NCI-H226 (cell line): ENCODE data around the gene ANTXR1.
"Not testable (repeated sequence)": the region's sequence is repeated elsewhere in the genome, so short reads cannot be mapped to it uniquely, and the experiment has no call there.

ENCODE experiments used
- DNase-seq: peaks from one replicate; pipeline ENCODE4 v3.0.0-alpha.2; 2015

The ANTXR1 gene

DNA sequence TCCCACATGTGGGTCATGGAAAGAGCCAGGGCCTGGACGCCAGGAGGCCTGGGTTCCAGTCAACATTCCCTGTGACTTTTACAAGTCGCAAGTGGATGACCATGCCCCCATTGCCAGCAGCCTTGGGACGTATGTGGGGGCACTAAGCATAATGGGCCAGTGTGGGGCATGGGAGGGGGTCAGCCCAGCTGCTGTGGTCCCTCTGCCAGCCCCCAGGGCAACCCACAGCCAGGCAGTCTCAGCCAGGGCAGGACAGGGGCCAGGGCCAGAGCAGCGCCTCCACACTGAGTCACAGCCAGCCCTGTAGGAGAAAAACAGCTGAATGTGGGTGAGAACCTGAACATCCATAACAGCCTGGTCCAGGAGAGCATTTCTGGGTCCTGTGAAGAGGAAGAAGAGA, 200.8 kb downstream of the ANTXR1 start:
- no peak for DNase-seq

DNA sequence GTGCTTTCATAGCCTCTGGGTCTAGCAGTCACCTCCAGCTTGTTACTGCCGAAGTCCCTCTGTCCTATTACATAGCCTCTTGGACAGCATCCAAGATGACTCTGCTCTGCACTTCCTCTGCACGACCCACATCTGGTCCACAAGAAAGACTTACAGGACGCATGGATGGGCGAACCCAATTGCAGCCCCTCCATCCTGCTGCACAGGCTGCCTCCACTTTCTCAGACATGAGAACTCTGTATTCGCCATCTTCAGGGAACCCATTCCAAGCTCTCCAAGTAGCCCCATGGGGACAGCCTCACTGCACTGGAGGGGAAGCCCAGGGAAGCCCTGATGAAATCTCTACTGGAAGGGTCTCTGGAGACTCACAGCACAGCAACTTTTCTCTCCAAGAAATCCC, 201.9 kb downstream of the ANTXR1 start:
- DNase-seq: no peak

DNA sequence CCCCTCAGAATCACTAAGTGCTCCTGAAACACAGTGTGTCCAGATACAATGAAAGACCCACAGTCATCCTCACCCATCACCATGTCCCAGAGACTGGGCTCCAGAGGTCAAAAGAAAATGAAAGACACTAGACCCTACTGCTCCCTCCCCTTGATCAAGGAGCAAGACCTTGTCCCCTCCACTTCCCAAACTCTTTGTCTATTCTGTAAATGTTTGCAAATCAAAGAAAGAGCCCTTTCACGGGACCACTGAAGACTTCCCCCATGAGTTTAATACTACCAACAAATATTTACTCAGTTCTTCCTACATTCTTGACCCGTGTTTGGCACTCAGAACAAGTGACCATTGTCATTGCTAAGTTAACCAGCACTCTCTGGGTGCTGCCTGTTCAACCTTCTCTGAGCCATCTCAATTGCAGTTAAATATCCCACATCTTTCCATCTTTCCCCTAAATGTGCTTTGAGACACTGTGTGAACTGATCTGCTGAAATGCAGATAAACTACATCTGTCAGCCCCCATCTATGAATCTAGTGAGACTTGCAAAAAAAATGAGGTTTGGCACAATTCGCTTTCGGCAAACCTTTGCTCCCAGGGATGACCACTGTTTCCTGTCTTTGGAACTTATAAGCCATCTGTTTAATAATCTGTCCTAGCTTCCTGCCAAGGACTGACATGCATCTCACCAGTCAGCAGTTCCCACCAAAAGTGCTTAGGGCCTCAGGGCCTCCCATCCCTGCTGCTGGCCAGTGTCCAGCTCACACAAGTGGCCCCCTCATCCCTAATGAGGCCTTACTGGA, 203.8 kb downstream of the ANTXR1 start:
- DNase-seq: no peak

DNA sequence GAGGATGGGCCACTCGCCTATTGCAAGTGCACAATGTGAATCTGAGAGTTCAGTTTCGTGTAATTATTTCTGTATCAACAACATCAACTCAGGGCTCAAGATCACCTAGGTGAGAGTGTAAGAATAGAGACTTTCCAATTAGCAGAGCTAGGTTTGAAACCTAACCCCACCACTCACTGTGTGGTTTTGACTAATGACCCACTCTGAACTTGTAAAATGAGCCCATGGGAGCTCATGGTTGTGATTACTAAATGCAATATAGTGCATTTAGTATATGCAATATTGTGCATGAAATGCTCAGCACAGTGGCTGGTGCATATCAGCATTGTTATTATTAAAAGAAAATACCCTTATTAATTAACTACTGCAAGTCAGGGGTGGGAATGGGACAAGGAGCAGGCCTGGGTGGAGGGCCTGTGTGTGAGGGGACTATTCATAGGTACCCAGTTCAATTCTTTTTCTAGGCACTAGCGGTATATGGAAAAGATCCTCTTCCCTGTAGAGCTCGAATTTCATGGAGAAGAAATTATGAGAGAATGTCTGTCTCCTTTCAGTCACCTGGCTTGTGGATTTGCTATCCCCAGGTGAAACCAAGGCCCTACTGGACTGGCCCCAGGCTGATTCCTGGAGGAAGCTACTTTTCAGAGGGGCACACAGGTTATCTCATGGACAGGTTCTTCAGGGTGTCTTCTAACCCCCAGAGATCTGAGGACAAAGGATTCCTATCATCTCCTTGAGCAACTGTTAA, 204.5 kb downstream of the ANTXR1 start:
- no peak for DNase-seq

DNA sequence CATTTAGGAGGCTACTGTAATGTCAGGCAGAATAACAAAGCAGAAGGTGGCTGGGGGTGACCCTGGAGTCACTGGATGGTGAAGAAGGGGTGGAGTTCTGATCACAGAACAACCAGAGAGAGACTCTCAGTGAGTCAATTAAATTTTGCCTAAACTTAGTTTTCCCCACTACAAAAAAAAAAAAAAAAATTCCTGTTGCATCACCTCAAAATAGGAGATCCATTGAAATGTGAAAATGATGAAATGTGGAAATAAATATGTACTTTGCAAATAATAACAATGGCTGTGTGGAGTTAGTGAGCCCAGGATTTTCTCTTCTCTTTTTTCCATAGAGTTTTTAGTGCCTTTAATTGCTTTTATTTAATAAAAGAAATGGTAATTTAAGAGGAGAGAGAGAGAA, 208.5 kb downstream of the ANTXR1 start:
- no peak for DNase-seq

DNA sequence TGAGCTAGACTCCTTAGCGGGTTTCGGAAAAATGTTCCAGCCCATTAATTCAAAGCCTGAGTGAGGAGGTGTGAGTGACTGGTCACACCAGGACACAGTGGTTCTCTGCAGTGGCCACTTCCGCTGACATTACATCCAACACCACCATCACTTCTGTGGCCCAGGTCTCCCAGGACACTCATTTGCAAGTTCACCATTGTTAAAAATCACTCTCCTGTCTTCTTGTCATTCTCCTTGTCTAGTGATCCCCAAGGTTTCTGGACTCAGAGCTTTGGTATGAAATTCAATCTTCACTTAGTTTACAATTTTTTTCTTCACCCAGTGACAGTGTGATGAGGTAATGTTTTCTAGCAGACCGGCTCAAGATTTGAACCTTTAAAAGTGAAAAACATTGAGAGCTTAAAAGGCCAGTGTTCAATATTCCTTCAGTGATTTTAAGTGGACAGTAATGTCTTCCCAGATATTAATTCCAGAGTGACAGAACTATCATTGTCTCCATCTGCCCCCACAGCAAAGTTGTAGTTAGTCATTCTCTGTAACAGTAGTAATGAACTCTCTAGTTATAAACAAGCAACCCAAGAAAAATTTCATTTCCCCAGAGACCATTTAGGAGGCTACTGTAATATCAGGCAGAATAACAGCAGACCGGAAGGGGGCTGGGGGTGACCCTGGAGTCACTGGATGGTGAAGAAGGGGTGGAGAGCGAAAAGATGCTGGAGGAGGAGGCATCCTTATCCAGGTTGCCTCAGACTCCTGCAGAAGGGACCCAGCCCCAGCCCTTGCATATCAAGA, 209.2 kb downstream of the ANTXR1 start:
- peak; percentile 9 for DNase-seq

DNA sequence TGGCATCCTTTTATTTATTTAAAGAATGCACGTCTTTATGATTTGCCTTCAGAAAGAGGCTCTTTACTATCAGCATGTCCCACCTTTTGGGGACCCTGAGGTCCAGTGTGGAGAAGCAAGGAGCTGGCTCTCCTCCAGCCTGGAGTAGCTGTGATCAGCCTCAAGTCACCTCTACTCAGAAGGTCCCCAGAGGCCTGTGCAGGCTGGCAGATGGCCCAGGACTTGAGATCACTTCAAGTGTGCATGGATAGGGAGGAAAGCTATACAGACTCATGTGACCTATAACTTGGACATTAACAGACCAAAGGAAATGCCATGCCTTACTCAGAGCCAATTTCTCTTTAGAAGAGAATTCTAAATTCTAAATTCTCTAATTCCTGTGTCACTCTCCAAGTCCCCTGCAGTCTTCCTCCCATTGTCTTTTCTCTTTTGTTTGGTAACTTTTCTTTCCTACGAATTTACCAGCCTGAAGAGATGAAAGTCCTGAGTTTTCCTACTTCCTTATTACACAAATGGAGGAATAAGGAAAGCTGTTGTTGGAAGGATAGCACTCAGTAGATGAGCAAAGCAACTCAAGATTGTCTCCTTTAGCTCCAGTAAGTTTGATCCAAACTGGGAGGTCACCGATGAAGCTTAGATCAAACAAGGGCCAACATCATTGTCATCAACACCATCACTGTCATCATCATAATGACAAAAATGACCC, 210.1 kb downstream of the ANTXR1 start:
- no peak for DNase-seq

DNA sequence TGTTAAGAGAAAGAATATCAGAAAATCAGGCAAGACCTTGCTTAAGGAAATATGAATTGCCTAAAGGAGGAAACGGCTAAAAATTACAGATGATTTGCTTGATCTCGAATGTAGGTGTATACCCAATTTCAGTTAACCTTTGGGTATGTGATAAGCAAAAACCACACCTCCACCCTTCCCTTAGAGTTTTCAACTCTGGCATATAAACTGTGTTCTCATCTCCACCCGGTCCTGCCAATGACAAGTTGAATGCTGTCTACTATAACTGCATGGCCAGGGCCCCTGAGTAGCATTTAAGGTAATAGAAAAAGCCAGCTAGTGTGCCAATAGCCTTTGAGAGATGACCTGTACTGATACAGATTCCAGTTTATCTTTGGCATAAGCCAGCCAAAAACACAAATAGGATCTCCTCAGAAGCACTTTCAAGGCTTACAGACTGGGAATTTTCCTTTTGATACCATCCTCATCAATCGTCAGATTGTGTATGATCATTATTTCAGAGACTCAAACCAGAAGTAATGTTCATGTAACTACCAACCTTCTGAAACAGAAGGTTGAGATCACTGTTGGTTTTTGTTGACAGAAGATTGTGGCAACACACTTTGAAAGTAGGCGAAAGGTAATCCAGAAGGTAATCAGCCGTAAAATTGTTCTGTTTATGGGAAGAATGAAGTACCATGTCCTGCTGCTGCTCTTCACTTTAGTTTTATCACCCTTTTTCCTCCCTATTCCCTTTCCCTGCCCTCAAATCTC, 211.0 kb downstream of the ANTXR1 start:
- no peak for DNase-seq

DNA sequence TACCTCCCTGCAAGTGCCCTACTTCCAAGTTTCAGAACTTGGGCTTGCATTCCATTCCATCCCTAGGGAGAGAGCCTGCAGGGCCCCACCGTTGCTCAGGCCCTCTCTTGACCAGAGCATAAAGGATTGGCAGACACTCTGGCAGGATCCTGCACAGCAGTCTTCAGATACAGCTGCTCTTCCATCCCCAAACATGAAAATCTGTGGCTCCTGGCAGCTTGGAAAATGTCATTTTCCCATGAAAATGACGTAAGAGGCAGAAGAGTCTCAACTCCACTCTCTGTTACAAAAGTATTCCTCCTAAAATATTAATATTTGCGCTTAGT, 211.5 kb downstream of the ANTXR1 start:
- no peak for DNase-seq

DNA sequence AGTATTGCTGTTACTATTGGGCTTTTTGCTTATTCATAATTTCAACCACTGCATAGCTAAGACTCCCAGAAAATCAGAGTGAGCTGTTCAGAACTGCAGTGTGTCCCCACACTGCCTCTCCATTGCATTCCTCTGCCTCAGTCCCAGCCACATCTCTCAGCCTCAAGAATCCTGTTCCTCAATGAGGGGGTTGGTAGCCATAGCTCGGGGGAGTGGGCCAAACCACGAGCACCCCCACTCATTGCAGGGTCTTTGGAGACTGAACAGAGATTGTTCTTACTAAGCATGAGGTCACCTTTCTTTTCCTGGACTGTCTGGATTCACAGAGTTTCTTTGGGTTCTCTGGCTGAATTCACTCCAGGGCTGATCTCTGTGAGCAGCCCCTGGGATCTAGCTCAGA, 213.0 kb downstream of the ANTXR1 start:
- DNase-seq: no peak

DNA sequence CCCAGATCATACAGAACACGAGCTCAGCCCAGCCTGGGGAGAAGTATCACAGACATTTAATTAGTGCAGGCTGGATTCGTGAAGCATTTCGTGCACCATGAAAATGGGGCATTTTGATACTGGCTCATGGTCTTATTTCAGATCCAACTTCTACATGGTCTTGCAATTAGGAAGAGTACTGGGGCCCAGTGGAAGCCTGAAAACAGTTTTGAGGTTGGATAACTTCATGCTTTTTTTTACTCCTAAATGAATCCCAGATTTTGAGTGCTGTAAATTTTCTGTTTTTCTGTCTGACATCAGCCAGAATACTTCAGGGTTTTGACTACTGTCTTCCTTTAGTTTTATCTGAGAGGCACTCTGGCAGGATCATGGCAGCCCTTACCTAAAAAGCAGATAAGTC, 213.9 kb downstream of the ANTXR1 start:
- no peak for DNase-seq

DNA sequence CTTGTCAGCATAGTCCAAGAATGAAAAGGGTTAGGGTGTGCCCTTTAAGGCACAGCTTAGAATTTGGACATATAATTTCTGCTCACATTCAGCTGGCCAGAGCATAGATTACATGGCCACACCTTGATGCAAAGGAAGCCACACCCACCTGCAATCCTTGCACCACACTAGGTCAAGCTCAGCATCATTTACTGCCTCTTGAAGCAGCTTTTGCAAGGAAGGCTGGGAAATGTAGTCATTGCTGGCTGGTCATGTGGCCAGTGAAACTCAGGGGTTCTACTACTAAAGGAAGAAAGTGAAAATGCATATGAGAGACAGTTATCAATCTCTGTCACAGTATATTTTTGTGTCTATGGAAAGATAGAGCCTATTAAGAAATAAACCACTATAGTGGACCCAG, 214.7 kb downstream of the ANTXR1 start:
- DNase-seq: no peak

DNA sequence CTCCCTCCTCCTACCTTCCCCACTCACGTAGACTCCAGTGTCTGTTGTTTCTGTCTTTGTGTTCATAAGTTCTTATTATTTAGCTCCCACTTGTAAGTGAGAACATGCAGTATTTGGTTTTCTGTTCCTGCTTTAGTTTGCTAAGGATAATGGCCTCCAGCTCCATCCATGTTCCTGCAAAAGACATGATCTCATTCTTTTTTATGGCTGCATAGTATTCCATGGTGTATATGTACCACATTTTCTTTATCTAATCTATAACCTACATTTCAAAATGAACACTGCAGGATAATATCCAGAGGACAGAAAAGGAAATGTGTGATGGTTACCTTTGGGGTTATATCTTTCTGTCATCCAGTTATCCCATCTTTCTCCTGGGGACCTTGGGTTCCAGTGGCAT, 218.0 kb downstream of the ANTXR1 start:
- DNase-seq: not testable (repeated sequence)

DNA sequence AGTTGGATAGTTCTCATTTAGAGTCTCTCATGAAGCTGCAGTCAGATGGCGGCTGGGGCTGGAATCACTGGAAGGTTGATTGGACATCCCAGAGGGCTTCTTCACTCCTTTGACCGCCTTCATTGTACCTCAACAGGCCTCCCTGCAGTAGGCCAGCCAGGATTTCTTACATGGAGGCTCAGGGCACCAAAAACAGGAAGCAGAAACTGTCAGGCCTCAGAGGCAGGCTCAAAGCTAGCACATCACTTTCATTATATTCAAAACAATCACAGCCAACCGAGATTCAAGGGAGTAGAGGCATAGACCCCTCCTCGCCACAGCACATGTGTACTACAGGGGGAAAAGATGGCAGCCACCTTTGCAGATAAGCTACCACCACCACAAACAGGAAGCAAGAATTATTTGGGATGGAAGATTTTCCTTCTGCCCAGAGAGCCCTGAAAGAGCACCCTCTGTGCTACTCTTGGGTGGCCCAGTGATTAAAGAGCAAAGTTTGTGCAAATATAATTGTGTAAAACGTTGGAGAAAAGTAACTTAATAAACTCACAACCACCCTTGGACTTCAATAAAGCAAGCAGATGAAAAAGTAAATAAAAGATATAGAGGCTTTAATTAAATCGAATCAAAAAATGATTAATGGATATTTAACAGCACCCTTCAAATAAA, 218.8 kb downstream of the ANTXR1 start:
- DNase-seq: no peak

DNA sequence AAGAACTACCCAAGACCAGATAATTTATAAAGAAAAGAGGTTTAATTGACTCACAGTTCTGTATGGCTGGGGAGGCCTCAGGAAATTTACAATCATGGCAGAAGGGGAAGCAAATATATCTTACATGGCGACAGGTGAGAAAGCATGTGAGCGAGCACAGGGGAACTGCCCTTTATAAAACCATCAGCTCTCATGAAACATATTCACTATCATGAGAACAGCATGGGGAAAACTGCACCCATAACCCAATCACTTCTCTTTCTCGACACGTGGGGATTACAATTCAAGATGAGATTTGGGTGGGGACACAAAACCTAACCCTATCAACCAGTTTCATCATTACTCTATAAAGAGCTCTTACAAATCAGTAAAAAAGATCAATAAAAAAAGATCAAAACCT, 222.9 kb downstream of the ANTXR1 start:
- not testable (repeated sequence) for DNase-seq

DNA sequence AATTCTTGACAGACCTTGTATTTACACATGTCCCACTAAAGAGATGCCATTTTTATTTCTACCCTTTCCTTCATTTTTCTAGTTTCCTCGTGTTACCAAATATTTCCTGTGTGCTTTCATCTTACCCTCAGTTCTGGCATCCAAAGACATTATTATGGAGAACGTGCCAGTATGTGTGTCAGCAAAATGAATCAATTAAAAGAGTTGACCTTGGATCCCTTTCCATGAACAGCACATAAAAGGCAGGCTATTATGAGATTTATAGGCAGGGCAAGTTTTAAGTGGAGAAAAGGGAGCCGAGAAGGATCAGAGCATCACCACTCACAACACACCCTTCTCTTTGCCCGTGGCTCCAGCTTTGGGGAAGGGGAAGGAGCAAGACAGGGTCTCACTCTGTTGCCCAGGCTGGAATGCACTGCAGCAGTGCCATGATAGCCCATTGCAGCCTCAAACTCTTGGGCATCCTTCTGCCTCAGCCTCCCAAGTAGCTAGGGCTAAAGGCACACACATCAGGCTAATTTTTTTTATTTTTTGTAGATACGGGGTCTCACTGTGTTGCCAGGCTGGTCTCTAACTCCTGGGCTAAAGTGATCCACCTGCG, 224.2 kb downstream of the ANTXR1 start:
- no peak for DNase-seq

DNA sequence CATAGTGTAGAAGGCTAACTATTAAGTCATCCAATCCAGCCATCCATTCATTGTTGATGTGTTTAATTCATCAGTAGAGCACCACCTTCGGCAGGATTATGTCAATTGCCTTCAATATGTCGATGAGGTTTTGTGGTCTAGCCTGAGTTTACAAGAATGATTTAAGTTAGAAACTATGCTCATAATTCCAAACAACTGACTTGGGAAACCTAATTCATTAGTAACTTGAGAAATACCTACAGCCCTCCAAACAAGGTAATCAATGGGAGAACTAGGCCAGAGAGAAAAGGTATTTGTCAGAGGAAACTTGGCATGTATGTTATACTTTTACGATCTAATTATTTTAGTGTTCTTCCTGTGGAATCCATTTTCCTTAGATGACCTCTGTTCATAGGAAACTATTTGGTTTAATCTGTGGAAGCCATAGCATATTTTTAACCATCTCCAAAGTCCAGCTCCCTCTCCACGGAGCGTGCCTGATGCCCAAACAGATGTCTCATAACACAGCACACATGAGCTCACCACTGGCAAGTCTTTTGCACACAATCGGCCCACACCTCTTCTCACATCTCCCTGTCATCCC, 225.6 kb downstream of the ANTXR1 start:
- DNase-seq: no peak

DNA sequence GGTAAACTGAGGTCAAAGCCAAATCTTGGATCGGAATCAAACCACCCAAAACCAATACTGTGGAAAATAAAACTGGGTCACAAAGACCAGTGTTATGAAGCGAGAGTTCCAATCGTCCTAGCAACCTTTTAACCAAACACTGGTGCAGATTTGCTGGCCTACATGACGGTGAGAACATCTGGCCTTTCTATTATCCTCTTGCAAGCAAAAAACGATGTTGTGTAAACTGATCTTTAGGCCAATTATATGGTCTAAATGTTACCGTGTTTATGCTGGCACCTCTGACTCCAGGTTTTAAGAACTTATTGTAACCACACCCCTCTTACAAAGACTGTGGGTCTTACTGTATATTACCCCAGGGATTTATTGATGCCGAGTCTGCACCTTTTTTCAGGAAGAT, 228.1 kb downstream of the ANTXR1 start:
- no peak for DNase-seq

DNA sequence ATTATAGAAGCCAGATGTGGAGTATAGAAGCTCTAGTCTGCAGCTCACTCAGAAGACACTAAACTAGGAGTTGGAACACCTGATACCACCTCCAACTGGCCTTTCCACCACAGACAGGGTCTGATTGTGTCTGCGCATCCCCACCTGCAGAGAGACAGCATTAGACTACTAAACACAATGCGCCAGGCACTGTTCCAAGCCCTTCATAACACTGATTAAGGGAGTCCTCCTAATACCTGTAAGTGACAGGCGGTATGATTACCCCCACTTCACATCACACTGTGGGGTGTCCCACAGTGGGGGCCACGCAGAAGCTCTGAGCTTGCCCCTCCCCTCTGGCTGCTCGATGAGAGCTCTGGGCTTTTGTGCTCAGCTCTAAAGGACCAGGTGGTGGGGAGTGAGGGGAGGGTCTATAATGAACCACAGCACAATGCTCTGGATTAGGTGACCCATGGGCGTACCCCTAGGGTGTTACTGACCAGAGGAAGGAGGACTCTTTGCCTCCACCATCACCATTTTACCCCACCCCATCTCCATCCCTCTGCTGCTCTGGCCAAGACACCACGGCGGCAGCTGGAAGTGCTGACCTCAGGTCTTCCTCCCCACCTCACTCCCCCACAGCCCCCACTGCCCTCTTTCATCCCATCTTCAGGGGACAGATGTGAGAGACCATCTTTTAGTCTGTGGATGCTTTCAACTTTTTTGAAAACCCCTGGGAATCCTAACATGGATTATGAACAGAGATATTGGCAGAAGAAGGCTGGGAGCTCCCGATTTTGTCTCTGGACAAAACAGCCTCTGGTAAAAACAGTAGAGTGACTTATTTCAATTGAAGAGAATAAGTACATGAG, 228.9 kb downstream of the ANTXR1 start:
- no peak for DNase-seq

DNA sequence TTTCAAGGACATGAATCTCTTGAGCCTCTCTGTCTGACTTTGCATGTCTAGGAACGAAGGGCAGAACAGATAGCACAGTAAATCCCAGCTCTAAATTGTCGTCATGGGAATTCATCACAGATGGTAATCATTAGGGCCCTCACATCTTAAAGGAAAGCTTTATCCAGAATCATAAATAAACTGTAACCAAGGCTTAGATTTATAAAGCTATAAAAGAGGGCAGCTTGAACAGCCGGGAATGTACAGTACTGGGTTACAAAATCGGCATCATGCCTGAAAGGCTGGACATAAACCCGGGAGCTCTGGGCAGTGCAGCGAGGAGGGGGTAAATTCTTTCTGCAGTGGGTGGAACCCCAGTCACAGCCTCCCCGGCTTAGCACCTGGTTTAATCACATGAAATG, 229.7 kb downstream of the ANTXR1 start:
- DNase-seq: no peak
